ENCODE measurements around the gene TRAPPC13. TPM values are rescaled to one million over a fixed set of nuclear protein-coding genes. Genes with fewer than 3 reads are reported as not detected.

Gene TRAPPC13, protein sequence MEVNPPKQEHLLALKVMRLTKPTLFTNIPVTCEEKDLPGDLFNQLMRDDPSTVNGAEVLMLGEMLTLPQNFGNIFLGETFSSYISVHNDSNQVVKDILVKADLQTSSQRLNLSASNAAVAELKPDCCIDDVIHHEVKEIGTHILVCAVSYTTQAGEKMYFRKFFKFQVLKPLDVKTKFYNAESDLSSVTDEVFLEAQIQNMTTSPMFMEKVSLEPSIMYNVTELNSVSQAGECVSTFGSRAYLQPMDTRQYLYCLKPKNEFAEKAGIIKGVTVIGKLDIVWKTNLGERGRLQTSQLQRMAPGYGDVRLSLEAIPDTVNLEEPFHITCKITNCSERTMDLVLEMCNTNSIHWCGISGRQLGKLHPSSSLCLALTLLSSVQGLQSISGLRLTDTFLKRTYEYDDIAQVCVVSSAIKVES
- total RNA-seq = 12.4 and 15.3 TPM in 2 replicates

DNA sequence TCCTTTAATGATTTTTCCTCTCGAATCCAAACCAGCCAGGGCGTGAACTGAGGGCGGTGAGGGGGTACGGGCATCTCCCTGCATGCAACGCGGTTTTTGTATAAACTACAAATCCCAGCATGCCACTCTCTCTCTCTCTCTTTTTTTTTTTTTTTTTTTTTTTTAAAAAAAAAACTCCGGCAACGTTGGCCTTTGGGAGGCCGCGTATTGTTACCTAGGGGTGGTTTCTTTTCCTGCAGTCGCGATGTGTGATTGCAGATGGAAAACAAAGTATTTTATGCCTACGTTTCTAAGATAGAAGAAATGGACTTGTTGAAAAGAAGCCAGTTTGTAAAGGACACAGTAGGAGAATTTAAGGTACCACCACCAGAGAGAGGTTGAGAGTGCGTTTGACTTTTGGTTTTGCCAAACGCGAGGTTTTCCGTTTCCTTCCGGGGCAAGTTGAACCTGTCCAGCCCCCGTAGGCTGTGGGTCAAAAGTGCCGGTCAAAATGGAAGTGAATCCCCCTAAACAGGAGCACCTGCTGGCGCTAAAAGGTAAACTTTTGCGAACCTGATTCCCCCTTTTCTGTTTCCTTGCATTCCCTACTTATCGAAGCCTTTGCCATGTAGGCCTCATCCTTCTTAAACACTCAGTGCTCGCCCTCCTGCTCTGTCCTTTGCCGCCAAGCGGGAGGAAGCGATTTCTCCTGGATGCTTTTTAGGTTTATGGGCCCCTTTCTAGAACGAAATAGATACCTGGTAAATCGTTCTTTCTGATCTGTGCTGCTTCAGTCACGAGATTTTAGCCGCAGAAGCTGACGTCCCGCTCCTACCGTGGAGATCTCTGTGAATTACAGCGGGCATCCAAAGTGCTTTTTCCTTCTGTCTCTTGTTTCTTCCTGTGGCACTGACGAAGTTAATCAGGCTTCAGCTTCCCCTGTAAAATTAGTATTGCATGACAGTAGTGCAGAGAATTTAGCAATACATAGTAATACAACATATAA is at the start of gene TRAPPC13, which contains the start of gene SHLD3:
Gene TRAPPC13, plus strand, starts transcription at position 457 of the 985 bp plus-strand sequence. Its CDS starts 34 bp downstream, at position 491.
Gene SHLD3, plus strand, starts transcription at position 457 of the 985 bp plus-strand sequence. CDS start 4,561 bp downstream, outside the sequence.

DNA sequence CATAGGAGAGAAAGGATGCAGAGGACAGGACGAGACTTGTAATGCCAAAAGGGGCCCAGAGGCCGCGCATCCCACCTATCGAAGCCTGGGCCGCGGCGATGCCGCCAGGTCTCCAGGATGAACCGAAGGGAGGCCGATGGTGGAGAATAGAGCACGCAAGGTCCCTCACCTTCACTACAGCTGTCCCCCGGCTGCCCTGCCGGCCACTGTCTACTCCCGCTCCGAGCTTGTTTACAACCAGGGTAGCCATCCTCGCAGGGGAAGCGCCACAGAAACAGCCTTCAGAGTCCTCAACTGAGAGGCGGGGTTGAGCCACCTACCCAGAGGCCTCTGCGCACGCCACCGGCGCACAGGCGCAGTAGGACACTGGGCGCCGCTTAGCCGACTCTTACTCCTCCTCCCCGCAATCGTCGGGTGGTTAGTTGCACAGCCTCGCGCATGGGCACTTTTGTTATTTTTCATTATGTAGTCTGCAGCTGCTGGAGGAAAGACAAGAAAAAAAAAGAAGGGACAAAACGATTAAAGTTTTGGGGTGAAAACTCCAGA is 729 bp upstream of the TRAPPC13 start, which contains the start of gene TRIM23:
Gene TRIM23, minus strand, starts transcription at position 309 of the 546 bp plus-strand sequence. Its CDS starts 59 bp downstream, at position 250.

Other genes with a start within 250 kb of the TRAPPC13 start
- gene ADAMTS6, start 143.1 kb upstream of the TRAPPC13 start, total RNA-seq = 2.2 and 3.8 TPM in 2 replicates
- 13.9 and 15.2 TPM in 2 replicates for gene CENPK, start 61.9 kb upstream of the TRAPPC13 start, total RNA-seq
- 16.1 and 26.3 TPM in 2 replicates for gene PPWD1, start 61.7 kb upstream of the TRAPPC13 start, total RNA-seq
- 6.6 and 7.9 TPM in 2 replicates for gene TRIM23, start 694 bp upstream of the TRAPPC13 start, total RNA-seq
- gene SHLD3, start within 50 bp of the TRAPPC13 start, total RNA-seq = 2.6 and 3.4 TPM in 2 replicates
- 3.6 and 4.2 TPM in 2 replicates for gene SGTB, start 97.1 kb downstream of the TRAPPC13 start, total RNA-seq
- gene NLN, start 97.2 kb downstream of the TRAPPC13 start, total RNA-seq = 19.6 and 23.0 TPM in 2 replicates